Stomach (tissue), 4 donors: ENCODE measurements around the gene TDRKH.

Experiments
- POLR2A ChIP-seq, 4 donors: fragments of 450-650 bp; IDR thresholded peaks; one replicate each; pipeline ENCODE4 v1.6.1; 2016; ENCODE audit warnings: antibody characterized with exemption in 4 of 4, control low read depth in 2 of 4, mild to moderate bottlenecking in 1 of 4, moderate library complexity in 1 of 4
- POLR2AphosphoS5 ChIP-seq, 3 donors: sonication (generic); formaldehyde crosslinking; IDR thresholded peaks; one replicate each; pipeline ENCODE4 v1.6.1; 2016; ENCODE audit warnings: antibody characterized with exemption in 3 of 3
- TF ChIP-seq, protein P1 (sequence below), 7 experiments: fragments of 450-650 bp in 4 of 7; fragments of 200-600 bp in 3 of 7; sonication (generic) in 3 of 7; IDR thresholded peaks; one replicate each; pipeline ENCODE4 v1.5.1; 2016 to 2019; ENCODE audit warnings: antibody characterized with exemption in 7 of 7, control low read depth in 2 of 7, mild to moderate bottlenecking in 1 of 7

DNA sequence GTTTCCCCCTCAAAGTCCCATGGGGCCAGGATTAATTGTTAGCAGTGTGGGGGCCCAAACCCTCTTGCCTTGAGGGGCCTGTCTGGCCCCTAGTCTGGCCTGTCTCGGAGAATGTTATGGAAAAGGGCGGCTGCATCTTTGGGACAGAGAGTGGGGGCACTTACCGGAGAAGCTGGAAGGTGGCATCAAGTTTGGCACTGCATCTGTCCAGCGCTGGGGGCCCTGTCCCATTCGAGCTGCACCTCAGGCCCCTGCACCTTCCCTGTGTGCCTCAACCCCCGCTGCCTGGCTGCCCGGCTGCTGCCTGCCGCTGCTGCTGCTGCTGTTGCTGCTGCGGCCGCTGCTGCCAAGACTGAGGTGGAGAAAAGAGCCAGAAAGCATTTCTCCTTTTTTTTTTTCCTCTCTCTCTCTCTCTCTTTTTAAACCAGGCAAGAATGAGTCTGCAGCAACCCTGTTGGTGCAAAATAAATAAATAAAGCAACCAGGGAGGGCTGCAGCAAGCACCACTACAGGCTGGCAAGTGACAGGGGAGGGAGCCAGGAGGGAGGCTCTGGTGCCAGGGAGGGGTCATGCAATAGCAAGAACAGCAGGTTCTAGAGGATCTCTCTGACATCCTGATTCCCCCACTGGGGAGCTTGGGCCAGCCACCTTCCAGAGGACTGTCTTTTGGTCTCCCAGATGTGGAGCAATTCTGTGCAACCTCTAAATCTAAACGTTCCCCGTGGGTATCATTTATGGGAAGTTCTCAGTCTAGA is 14.9 kb upstream of the TDRKH start, which contains the start of gene LINGO4:
- TF ChIP-seq POLR2A (IDR thresholded peaks at IDR 0.05) (no peak), POLR2AphosphoS5 (IDR thresholded peaks at IDR 0.05) (no peak)
- TF ChIP-seq, protein P1, sequence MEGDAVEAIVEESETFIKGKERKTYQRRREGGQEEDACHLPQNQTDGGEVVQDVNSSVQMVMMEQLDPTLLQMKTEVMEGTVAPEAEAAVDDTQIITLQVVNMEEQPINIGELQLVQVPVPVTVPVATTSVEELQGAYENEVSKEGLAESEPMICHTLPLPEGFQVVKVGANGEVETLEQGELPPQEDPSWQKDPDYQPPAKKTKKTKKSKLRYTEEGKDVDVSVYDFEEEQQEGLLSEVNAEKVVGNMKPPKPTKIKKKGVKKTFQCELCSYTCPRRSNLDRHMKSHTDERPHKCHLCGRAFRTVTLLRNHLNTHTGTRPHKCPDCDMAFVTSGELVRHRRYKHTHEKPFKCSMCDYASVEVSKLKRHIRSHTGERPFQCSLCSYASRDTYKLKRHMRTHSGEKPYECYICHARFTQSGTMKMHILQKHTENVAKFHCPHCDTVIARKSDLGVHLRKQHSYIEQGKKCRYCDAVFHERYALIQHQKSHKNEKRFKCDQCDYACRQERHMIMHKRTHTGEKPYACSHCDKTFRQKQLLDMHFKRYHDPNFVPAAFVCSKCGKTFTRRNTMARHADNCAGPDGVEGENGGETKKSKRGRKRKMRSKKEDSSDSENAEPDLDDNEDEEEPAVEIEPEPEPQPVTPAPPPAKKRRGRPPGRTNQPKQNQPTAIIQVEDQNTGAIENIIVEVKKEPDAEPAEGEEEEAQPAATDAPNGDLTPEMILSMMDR (IDR thresholded peaks at IDR 0.05) = no peak
